C4-2B (cell line): ENCODE results near the gene TRIP4.

Experiments
- CTCF ChIP-seq: fragments of 450-650 bp; conservative IDR thresholded peaks from 2 replicates; pipeline ENCODE4 v1.5.1; 2017; ENCODE audit warnings: mild to moderate bottlenecking
- ZFX ChIP-seq: fragments of 450-650 bp; IDR thresholded peaks from 2 replicates; pipeline ENCODE4 v1.6.1; 2017

GRCh38 chr15:64447536-64448315 lies 60.1 kb downstream of the TRIP4 start:
- TF ChIP-seq CTCF (no peak), ZFX (no peak)
